HG03135 (cell line): ENCODE results near the gene ST3GAL4.
"Not testable (repeated sequence)": the region's sequence is repeated elsewhere in the genome, so short reads cannot be mapped to it uniquely, and the experiment has no call there.

Experiments used
- ATAC-seq: cut with Tn5 transposase; IDR thresholded peaks from one replicate; pipeline ENCODE4 v1.9.1; 2021; ENCODE audit warnings: mild to moderate bottlenecking, moderate library complexity; ENCODE audit not compliant: unreplicated experiment

Gene ST3GAL4

GRCh38 chr11:126362879-126363655 lies 7.6 kb downstream of the ST3GAL4 start:
- ATAC-seq: no peak

GRCh38 chr11:126363706-126364248 lies 8.3 kb downstream of the ST3GAL4 start:
- ATAC-seq: no peak

- ATAC-seq: not testable (repeated sequence)
These were observed 9.2 kb downstream of the ST3GAL4 start for GRCh38 chr11:126364735-126365134.

- not testable (repeated sequence) for ATAC-seq
These were observed 10.0 kb downstream of the ST3GAL4 start for GRCh38 chr11:126365508-126365907.

- no peak for ATAC-seq
These were observed 10.8 kb downstream of the ST3GAL4 start for GRCh38 chr11:126366064-126366822.

GRCh38 chr11:126366823-126367654 lies 11.6 kb downstream of the ST3GAL4 start:
- not testable (repeated sequence) for ATAC-seq

- not testable (repeated sequence) for ATAC-seq
These were observed 12.3 kb downstream of the ST3GAL4 start for GRCh38 chr11:126367806-126368205.

DNA sequence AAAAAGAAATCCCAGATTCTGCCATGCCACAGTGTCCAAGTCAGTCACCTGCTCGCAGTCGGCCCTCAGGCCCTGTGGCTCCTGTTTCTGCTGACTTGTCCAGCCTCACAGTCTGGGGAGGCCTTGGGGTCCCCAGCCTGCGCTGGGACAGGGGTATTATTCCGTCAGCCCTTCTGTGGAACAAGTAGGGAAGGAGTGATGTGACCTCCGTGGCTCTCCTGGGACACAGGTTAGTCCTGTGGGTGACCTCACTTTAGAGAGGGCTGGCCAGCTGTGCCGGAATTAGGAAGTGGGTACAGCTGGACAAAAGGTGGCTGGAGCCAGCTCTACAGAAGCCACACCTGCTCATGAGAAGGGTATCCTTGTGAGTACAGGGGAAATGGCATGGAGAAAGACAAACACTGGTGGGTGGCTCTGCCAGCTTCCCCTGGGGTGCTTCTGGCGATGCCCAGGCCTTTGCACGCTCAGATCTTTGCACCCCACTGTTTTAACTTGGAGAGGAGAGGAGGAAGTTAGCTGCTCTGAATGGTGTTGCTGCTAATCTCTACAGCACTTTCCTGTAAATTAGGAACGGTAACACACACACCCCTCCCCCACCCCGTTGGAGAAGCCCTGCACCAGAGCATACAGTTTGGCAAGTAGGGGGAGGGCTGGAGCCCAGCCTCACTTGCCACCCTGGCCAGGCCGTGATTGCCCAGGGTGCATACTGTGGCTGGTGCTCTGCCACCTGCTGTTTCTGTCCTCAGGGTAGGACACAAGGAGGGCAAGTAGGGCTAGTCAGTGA lies 13.0 kb downstream of the ST3GAL4 start:
- ATAC-seq: not testable (repeated sequence)

- ATAC-seq: no peak
These were observed 14.5 kb downstream of the ST3GAL4 start for GRCh38 chr11:126370016-126370415.

- no peak for ATAC-seq
These were observed 16.1 kb downstream of the ST3GAL4 start for GRCh38 chr11:126371595-126371994.

- ATAC-seq: not testable (repeated sequence)
These were observed 18.0 kb downstream of the ST3GAL4 start for GRCh38 chr11:126373389-126374066.

GRCh38 chr11:126374562-126375300 lies 19.2 kb downstream of the ST3GAL4 start:
- ATAC-seq: not testable (repeated sequence)

GRCh38 chr11:126375726-126376125 lies 20.2 kb downstream of the ST3GAL4 start:
- no peak for ATAC-seq

GRCh38 chr11:126378763-126379162 lies 23.3 kb downstream of the ST3GAL4 start:
- ATAC-seq: no peak

GRCh38 chr11:126380909-126381308 lies 25.4 kb downstream of the ST3GAL4 start:
- no peak for ATAC-seq

GRCh38 chr11:126381960-126382359 lies 26.5 kb downstream of the ST3GAL4 start:
- not testable (repeated sequence) for ATAC-seq

- ATAC-seq: not testable (repeated sequence)
These were observed 27.2 kb downstream of the ST3GAL4 start for GRCh38 chr11:126382641-126383040.
